HUES6 (cell line): Measurements from ENCODE around the gene KCNK10.
A peak's percentile ranks its signal among the peaks of the same experiment; 100 is the strongest.

ENCODE experiments used
- H3K27ac ChIP-seq: 2 replicates; pipeline ENCODE4 v1.7.0; 2013; ENCODE audit warnings: low read depth, mild to moderate bottlenecking, low read length, inconsistent platforms
- H3K27me3 ChIP-seq: 2 replicates; pipeline ENCODE4 v1.6.1; 2013; ENCODE audit warnings: low read length; ENCODE audit not compliant: control insufficient read depth, insufficient read depth
- H3K36me3 ChIP-seq: 2 replicates; pipeline ENCODE4 v1.6.1; 2013; ENCODE audit warnings: low read length; ENCODE audit not compliant: control insufficient read depth, insufficient read depth
- H3K4me1 ChIP-seq: 2 replicates; pipeline ENCODE4 v1.6.1; 2013; ENCODE audit warnings: low read length; ENCODE audit not compliant: control insufficient read depth, insufficient read depth
- H3K4me3 ChIP-seq: 2 replicates; pipeline ENCODE4 v1.5.1; 2013; ENCODE audit warnings: low read depth, low read length
- H3K9ac ChIP-seq: one replicate; pipeline ENCODE4 v1.6.1; 2013; ENCODE audit warnings: mild to moderate bottlenecking, low read length
- H3K9me3 ChIP-seq: 2 replicates; pipeline ENCODE4 v1.6.1; 2013; ENCODE audit warnings: low read depth, low read length; ENCODE audit not compliant: control insufficient read depth, insufficient read depth

The KCNK10 gene

DNA sequence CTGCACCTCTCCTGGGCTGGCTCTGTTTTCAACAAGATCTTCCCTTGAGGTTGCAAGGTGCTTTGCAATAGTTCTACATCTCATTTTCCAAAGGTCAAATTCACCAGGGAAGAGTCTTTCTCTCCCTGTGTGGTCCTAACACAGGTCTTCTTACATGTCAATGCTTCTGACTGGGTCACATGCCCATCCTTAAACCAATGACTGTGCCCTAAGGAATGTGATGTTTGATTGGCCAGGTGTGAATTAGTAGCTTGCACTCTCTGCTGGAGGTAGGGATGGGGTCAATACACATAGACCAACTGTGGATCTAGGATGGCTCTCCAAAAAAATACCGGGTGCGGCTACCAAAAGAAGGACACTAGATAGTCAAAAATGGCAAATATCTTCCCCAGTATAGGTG is 19.9 kb upstream of the KCNK10 start:
- Histone ChIP-seq H3K4me3 (no peak overlapping the region), H3K27ac (no peak overlapping the region), H3K36me3 (no peaks in the 10 kb centered on the region), H3K4me1 (peaks cover 5% of the 10 kb centered on the region; the same call in 1 of the 2 replicates), H3K9me3 (no peaks in the 10 kb centered on the region), H3K9ac (no peak overlapping the region), H3K27me3 (no peaks in the 10 kb centered on the region)

DNA sequence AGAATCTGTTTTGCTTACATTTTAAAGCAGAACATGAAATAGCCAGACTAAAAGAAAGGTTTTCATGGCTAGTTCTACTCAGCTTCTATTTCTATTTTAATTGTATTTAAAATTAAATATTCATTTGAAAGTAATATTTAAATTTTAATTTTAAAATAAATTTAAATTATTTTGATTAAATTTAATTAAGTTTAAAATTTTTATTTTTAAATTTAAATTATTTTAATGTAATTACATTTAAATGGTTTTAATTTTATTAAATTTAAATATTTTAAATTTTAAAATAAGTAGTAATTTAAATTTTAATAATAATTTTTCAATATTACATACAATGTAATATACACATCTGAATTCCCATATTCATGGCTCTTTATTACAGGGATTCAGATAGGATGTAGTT is 17.3 kb upstream of the KCNK10 start:
- H3K9me3 ChIP-seq, result no peaks in the 10 kb centered on the region

DNA sequence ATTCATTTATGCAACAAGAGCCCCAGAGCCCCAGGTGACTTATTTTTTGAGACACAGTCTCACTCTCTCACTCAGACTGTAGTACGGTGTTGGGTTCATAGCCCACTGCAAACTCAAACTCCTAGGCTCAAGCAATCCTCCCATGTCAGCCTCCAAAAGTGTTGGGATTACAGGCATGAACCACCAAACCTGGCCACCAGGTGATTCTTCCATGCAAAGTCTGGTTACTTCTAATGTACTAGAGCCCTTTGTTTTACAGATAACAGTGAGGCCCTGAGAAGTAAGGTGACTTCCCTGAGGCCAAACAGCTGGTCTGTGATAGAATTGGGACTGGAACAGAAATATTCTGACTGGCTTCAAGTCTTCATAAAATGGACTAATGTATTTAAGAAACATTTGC is 10.0 kb upstream of the KCNK10 start:
- no peaks in the 10 kb centered on the region for H3K4me1 ChIP-seq
- no peak overlapping the region for H3K9ac ChIP-seq
- H3K27ac ChIP-seq, result no peak overlapping the region
- H3K36me3 ChIP-seq, result no peaks in the 10 kb centered on the region
- H3K4me3 ChIP-seq, result no peak overlapping the region
- H3K9me3 ChIP-seq, result peaks cover 2% of the 10 kb centered on the region; the same call in 1 of the 2 replicates
- peaks cover 31% of the 10 kb centered on the region for H3K27me3 ChIP-seq

More for the DNA sequence above, 17.3 kb upstream of the KCNK10 start:
- H3K9ac ChIP-seq, result no peak overlapping the region
- no peaks in the 10 kb centered on the region for H3K36me3 ChIP-seq
- no peaks in the 10 kb centered on the region for H3K27me3 ChIP-seq
- no peak overlapping the region for H3K27ac ChIP-seq
- H3K4me1 ChIP-seq, result peaks cover 5% of the 10 kb centered on the region; the same call in 1 of the 2 replicates
- no peak overlapping the region for H3K4me3 ChIP-seq

DNA sequence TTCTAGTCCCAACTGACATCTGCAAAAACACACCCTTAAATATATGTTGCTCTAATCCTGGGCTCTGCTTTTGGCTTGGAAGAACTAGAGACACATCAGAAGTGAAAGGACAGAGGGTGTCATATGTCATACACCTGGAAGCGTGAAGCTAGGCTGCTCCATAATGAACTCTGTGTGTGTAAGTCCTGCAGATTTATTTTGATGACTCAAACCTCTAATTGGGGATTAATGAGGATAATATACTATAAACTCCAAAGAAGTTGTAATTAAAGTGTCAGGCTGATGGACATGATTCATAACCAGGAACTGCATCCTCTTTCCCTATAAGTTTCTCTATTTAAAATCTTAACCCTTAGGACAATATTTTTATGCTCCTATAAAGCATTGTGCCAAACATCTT is 4.4 kb upstream of the KCNK10 start:
- Histone ChIP-seq H3K9ac (no peak overlapping the region), H3K27ac (no peak overlapping the region), H3K4me1 (peaks cover 2% of the 10 kb centered on the region), H3K4me3 (no peak overlapping the region), H3K27me3 (peaks cover 85% of the 10 kb centered on the region), H3K9me3 (peaks cover 3% of the 10 kb centered on the region; the same call in 1 of the 2 replicates), H3K36me3 (no peaks in the 10 kb centered on the region)

DNA sequence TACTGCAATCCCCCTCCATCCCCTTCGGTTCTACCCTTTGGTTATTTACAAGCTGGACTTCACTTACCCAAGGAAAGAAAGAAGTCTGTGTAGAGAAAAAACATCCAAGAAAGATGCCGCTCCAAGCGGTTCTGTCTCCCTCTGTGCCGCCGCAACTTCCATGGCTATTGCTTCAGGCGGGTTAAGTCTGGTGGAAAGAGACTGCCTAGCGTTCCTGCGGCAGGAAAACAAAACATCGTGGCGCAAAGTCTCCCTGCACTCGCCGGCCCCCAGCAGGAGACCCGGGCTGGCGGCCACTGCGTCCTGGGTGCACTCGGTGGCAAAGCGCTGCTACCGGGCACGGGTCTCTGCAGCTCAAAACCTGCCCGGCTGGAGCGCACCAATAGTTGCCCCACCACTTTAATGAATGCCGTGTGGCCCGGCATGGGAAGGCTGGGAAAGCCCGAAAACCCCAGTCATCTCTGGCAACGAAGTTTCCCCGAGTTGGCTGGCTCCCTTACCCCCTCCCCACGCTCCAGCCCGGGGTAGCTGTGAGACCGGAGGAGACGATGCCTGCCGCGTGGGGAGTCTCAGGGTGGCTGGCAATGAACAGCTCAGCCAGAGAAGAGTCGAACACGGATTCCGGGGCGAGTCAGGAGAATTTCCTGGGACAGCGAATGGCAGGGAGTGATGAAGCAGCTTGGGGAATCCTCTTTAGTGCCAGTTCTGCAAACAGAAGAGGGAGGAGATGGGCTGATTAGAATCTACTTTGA is 3.5 kb upstream of the KCNK10 start:
- peaks cover 93% of the 10 kb centered on the region for H3K27me3 ChIP-seq
- peaks cover 7% of the 10 kb centered on the region for H3K4me1 ChIP-seq
- H3K27ac ChIP-seq, result no peak overlapping the region
- no peak overlapping the region for H3K9ac ChIP-seq
- peak overlapping the region; percentile 68 for H3K4me3 ChIP-seq
- H3K9me3 ChIP-seq, result peaks cover 3% of the 10 kb centered on the region; the same call in 1 of the 2 replicates
- no peaks in the 10 kb centered on the region for H3K36me3 ChIP-seq

DNA sequence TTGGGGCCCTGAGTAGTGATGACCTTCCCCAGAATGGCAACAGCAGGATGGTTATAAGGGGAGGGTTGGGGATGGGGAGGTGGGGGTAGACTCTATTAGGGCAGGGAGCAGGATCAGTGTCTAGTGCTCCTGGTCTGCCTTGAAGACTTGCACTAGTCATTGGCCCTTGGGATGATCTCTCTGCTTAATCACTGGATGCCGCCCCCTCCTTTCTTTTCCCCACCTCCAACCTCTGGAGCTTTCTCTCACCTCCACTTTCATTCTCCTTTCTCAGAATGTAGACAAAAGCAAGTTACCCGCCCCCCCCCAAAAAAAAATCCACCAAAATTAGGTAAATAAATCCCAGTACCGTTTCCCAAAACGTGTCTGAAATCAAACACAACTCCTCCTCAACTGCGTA is 2.8 kb upstream of the KCNK10 start:
- peaks cover 97% of the 10 kb centered on the region for H3K27me3 ChIP-seq
- H3K27ac ChIP-seq, result no peak overlapping the region
- peaks cover 7% of the 10 kb centered on the region for H3K4me1 ChIP-seq
- no peak overlapping the region for H3K9ac ChIP-seq
- peaks cover 3% of the 10 kb centered on the region; the same call in 1 of the 2 replicates for H3K9me3 ChIP-seq
- peak overlapping the region; percentile 68 for H3K4me3 ChIP-seq
- H3K36me3 ChIP-seq, result no peaks in the 10 kb centered on the region

DNA sequence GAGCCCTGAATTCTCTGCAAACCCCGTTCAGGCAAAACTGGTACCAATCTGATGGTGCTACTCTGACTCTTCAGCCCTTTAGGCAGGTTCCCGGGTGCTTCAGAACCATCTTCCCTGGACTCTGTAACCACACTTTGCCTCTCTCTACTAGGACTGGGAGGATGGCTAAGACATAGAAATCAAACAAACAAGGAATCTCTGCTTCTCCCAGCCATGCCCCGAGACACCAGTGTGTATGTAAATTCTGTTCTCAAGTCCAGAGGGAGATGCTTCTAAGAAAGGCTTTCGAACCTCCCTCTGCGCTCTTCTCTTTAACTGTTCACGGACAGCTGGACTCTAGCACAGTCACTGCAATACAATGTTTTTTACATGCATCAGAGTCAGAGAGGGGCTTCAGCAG is 1.9 kb upstream of the KCNK10 start:
- Histone ChIP-seq H3K36me3 (no peaks in the 10 kb centered on the region), H3K9ac (no peak overlapping the region), H3K9me3 (peaks cover 3% of the 10 kb centered on the region; the same call in 1 of the 2 replicates), H3K4me1 (peaks cover 7% of the 10 kb centered on the region), H3K27ac (no peak overlapping the region), H3K27me3 (peaks cover 99% of the 10 kb centered on the region), H3K4me3 (no peak overlapping the region)

DNA sequence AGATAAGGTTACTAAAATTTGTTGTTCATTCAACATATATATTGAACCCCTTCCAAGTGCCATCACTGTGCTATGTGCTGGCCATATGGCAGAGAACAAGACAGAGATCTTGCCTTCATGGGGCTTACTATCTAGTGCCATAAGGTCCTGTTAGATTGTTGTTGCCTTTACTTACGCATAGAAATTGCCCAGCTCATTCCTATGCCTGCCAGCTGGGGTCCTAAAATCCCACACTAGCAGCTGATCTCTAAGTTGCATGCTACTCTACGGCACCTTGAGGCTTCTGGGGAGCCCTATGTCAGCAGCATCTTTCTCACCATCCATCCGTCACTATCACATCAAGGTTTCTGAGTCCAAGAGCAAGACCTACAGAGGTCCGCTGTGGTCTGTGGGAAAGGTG is 1.4 kb upstream of the KCNK10 start:
- Histone ChIP-seq H3K4me1 (peaks cover 7% of the 10 kb centered on the region), H3K27me3 (peaks cover 99% of the 10 kb centered on the region), H3K36me3 (no peaks in the 10 kb centered on the region), H3K9ac (no peak overlapping the region), H3K4me3 (peak overlapping the region; percentile 80), H3K27ac (no peak overlapping the region), H3K9me3 (peaks cover 3% of the 10 kb centered on the region; the same call in 1 of the 2 replicates)

DNA sequence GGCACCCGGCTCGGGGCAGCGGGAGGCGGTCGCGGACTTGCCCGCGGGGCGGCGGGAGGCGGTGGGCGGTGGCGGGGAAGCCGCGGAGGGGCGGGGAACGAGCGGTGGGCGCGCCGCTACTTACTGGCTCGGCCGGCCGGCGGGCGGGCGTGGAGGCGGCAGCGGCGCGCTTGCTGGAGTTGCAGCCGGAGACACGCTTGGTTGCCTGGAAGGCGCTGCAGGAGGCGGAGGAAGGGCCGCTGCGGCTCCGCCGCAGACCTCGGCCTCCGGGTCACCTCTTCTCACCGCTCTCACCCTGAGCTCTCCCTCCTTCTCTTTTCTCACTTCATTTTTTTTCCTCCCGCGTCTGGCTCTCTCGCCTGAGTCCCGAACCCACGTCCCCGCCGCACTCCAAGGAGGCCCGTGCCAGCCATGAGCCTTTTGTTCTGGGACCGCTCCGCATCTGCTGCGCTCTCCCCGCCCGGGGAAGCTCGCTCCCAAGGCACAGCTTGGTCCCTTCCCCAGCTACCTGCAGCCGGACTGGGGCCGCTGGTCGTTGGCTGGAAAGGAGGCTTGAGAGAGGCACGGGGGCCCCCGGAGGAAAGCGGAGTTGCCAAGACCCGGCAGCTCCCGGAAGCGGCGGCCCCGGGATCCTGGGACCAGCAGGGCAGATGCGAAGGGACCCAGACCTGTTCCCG is 592 bp upstream of the KCNK10 start:
- Histone ChIP-seq H3K4me1 (peaks cover 7% of the 10 kb centered on the region), H3K4me3 (peak overlapping the region; percentile 80), H3K27ac (no peak overlapping the region), H3K9ac (peak overlapping the region; percentile 42), H3K36me3 (no peaks in the 10 kb centered on the region), H3K27me3 (peaks cover 99% of the 10 kb centered on the region), H3K9me3 (peaks cover 3% of the 10 kb centered on the region; the same call in 1 of the 2 replicates)

DNA sequence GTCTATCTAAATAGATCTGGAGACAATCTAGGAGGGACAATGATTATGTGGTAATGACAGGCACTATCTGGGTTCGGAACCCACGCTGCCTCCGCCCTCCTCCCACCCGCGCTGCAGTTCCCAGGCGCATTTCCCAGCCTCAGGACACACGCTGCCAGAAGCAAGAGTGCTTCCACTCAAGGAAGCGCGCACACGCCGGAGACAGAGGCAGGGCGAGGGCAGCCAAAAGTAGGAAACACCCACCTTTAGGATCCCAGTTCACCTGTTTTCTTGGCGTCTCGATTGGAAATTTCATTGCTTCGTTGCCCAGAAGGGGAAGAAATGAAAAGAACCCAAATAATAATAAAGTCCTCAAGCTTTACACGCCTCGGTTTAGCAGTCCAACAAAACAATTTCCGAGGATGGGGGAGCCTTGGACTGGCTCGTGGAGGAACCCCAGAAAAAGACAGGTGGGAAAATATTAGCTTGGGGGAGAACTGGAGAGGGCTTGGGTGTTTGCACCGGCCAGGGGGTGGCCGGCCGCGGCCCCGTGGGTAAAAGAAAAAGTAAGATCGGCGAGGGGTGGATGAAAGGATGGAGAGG is 474 bp downstream of the KCNK10 start:
- H3K4me1 ChIP-seq, result peaks cover 7% of the 10 kb centered on the region

More for the DNA sequence above, 474 bp downstream of the KCNK10 start:
- Histone ChIP-seq H3K9ac (no peak overlapping the region), H3K27me3 (peaks cover 99% of the 10 kb centered on the region), H3K36me3 (no peaks in the 10 kb centered on the region), H3K4me3 (peak overlapping the region; percentile 80), H3K9me3 (no peaks in the 10 kb centered on the region), H3K27ac (no peak overlapping the region)
